Ascending aorta (tissue), 2 donors: Measurements from ENCODE around the gene RPP14. TPM values are rescaled to one million over a fixed set of nuclear protein-coding genes. Genes with fewer than 3 reads are reported as not detected.

Experiments used
- DNase-seq, 2 donors: peaks; one replicate each; pipeline ENCODE4 v3.0.0-alpha.2; 2019; ENCODE audit warnings: low spot score in 2 of 2
- H3K27ac ChIP-seq, 2 donors: fragments of 200-600 bp; sonication (generic); one replicate each; pipeline ENCODE4 v1.5.1; 2016 to 2017; ENCODE audit warnings: mild to moderate bottlenecking in 1 of 2
- H3K27me3 ChIP-seq: fragments of 200-600 bp; sonication (generic); one replicate; pipeline ENCODE4 v1.5.1; 2017
- H3K36me3 ChIP-seq, 2 donors: fragments of 200-600 bp; sonication (generic); one replicate each; pipeline ENCODE4 v1.5.1; 2016
- H3K4me1 ChIP-seq, 2 donors: fragments of 200-600 bp; sonication (generic); one replicate each; pipeline ENCODE4 v1.5.1; 2016 to 2017; ENCODE audit warnings: mild to moderate bottlenecking in 1 of 2
- H3K4me3 ChIP-seq, 2 donors: fragments of 200-600 bp; sonication (generic); one replicate each; pipeline ENCODE4 v1.5.1; 2016 to 2017; ENCODE audit warnings: mild to moderate bottlenecking in 1 of 2
- H3K9me3 ChIP-seq, 2 donors: fragments of 200-600 bp; sonication (generic); one replicate each; pipeline ENCODE4 v1.5.1; 2016
- CTCF ChIP-seq, 3 experiments: fragments of 200-600 bp in 2 of 3; fragments of 450-650 bp in 1 of 3; sonication (generic) in 2 of 3; IDR thresholded peaks; one replicate each; pipeline ENCODE4 v1.5.1; 2016 to 2019; ENCODE audit warnings: antibody characterized with exemption in 3 of 3, mild to moderate bottlenecking in 1 of 3, moderate library complexity in 1 of 3
- intact Hi-C: fragments of 100-400 bp; cut with DNase I; formaldehyde crosslinking; loops from one replicate; pipeline ENCODE4 v1.15.1; 2023
- total RNA-seq: library from RNA; depleted of rRNA; stranded (reverse); fragments of >200 nt; gene quantifications from one replicate; pipeline ENCODE4 v1.1.0, GENCODE V29; 2016

The RPP14 gene
- total RNA-seq, 1 donor from 2014 or later = 32.5 TPM

- intact Hi-C loops = no loop called here
- TF ChIP-seq CTCF (IDR thresholded peaks at IDR 0.05) = no peak
- DNase-seq = no peak
- Histone ChIP-seq H3K27ac (no peak overlapping the region), H3K4me3 (no peak overlapping the region), H3K4me1 (peaks cover 0 to 9% of the 10 kb centered on the region in 2 donors), H3K9me3 (no peaks in the 10 kb centered on the region), H3K27me3 (no peaks in the 10 kb centered on the region), H3K36me3 (no peaks in the 10 kb centered on the region)
Measured at GRCh38 chr3:58329150-58329921, 23.3 kb downstream of the RPP14 start.

GRCh38 chr3:58329922-58330413 is 23.9 kb downstream of the RPP14 start:
- Histone ChIP-seq H3K4me1 (peaks cover 0 to 11% of the 10 kb centered on the region in 2 donors), H3K36me3 (no peaks in the 10 kb centered on the region), H3K27ac (no peak overlapping the region), H3K4me3 (no peak overlapping the region), H3K27me3 (no peaks in the 10 kb centered on the region), H3K9me3 (no peaks in the 10 kb centered on the region)
- TF ChIP-seq CTCF (IDR thresholded peaks at IDR 0.05) = no peak
- DNase-seq = no peak
- intact Hi-C loops = no loop called here

GRCh38 chr3:58331593-58332152 is 25.6 kb downstream of the RPP14 start:
- Histone ChIP-seq H3K9me3 (no peaks in the 10 kb centered on the region), H3K4me1 (peaks cover 0 to 9% of the 10 kb centered on the region in 2 donors), H3K27ac (no peak overlapping the region), H3K4me3 (peak overlapping the region in 1 of 2 donors; percentile 93), H3K27me3 (no peaks in the 10 kb centered on the region), H3K36me3 (no peaks in the 10 kb centered on the region)
- intact Hi-C loops = loop anchor here (1.0 kb wide), 2 partner anchors 25 to 161 kb away; partner anchors contain the start of genes HTD2, KCTD6 and RPP14
- DNase-seq = no peak
- TF ChIP-seq CTCF (IDR thresholded peaks at IDR 0.05) = no peak

GRCh38 chr3:58332575-58333188 is 26.6 kb downstream of the RPP14 start, which contains the start of gene PXK:
TSS of gene PXK (plus strand) at chr3:58332892. CDS start at chr3:58332989, 97 bp downstream.
- intact Hi-C loops = loop anchor here (1.0 kb wide), 2 partner anchors 26 to 160 kb away; partner anchors contain the start of genes HTD2, KCTD6 and RPP14

More at GRCh38 chr3:58332575-58333188, 26.6 kb downstream of the RPP14 start, which contains the start of gene PXK:
- Histone ChIP-seq H3K4me3 (peak within 1 kb of the TSS; percentile 88 to 93), H3K36me3 (no peaks in the 10 kb centered on the region), H3K27me3 (no peaks in the 10 kb centered on the region), H3K4me1 (peaks cover 0 to 9% of the 10 kb centered on the region in 2 donors), H3K27ac (peak within 1 kb of the TSS; percentile 61 to 67), H3K9me3 (no peaks in the 10 kb centered on the region)
- peak in 2 of 3 experiments; percentile 9 to 43 for TF ChIP-seq CTCF (IDR thresholded peaks at IDR 0.05)
- peak in 1 of 2 donors; percentile 89 for DNase-seq
